PFSK-1 (cell line): ENCODE data around the gene CRIP2.

Experiments used
- FOXP2 ChIP-seq: optimal IDR thresholded peaks from 2 replicates; pipeline ENCODE3; 2011; ENCODE audit warnings: borderline replicate concordance, control low read depth, inconsistent platforms; ENCODE audit not compliant: insufficient read depth; ENCODE audit errors: extremely low read length, extremely low read depth
- POLR2AphosphoS5 ChIP-seq: IDR thresholded peaks from 2 replicates; pipeline ENCODE4 v1.6.1; 2012; ENCODE audit warnings: low read depth, mild to moderate bottlenecking, control low read depth, low read length, moderate library complexity
- REST ChIP-seq, 2 experiments: IDR thresholded peaks; 2 replicates each; pipeline versions ENCODE4 v1.6.1 to v1.8.0; 2011 to 2012; ENCODE audit warnings: low read depth in 2 of 2, low read length in 2 of 2, control low read depth in 1 of 2, inconsistent platforms in 1 of 2, mild to moderate bottlenecking in 1 of 2, moderate library complexity in 1 of 2; ENCODE audit not compliant: insufficient read depth in 1 of 2
- SIN3A ChIP-seq: IDR thresholded peaks from 2 replicates; pipeline ENCODE4 v1.6.1; 2012; ENCODE audit warnings: mild to moderate bottlenecking, low read length, moderate library complexity, borderline replicate concordance; ENCODE audit not compliant: insufficient read depth
- TAF1 ChIP-seq: IDR thresholded peaks from 2 replicates; pipeline ENCODE4 v1.6.1; 2012; ENCODE audit warnings: low read length, control low read depth, borderline replicate concordance; ENCODE audit not compliant: insufficient read depth

- no peak for TF ChIP-seq REST (IDR thresholded peaks at IDR 0.05; ENCODE audit: insufficient read depth in 1 of 2, low read depth in 2 of 2, low read length in 2 of 2)
- no peak for TF ChIP-seq TAF1
- no peak for TF ChIP-seq POLR2AphosphoS5
- no peak for TF ChIP-seq FOXP2
- no peak for TF ChIP-seq SIN3A
These were observed 44.1 kb upstream of the CRIP2 start for GRCh38 chr14:105430565-105430964.
